ENCODE measurements around the gene SDK2. TPM values are rescaled to one million over a fixed set of nuclear protein-coding genes. Genes with fewer than 3 reads are reported as not detected.

The SDK2 gene
- total RNA-seq, 1 donor from 2014 or later: 12.3 TPM

DNA sequence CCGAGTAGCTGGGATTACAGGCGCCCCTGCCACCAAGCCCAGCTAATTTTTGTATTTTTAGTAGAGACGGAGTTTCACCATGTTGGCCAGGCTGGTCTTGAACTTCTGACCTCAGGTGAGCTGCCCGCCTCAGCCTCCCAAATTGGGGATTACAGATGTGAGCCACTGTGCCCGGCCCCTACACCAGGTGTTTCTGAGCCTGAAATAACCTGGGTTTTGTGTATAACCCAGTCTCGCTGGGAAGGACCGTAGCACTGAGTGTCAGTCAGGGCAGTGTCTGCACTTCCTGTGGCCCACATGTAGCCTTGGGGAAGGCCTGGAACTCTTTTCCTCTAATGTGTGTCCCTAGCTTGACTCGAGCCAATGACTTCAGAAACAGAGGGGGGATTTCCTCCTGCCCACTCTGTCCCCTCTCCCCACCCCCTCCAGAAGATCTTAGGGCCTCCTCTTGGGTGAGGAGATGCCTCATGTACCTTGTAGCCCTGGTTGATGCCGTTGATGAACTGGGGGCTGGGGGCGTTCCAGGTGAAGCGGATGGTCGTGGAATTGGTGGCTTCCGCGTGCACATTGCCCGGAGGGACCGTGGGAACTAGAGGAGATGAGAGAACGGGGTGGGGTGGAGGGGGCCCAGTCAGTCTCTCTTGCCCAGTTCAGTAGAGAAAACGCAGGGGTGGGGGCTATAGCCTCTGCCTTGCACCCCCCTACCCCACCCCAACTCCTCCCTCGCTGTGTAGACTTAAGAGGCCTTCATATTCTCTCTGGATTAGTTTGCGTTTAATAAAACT is 229.9 kb downstream of the SDK2 start:
- no peak overlapping the region for H3K27ac Mint-ChIP-seq (ENCODE audit: unreplicated experiment)
- H3K4me3 Mint-ChIP-seq (ENCODE audit: unreplicated experiment): no peak overlapping the region
- H3K9me3 Mint-ChIP-seq (ENCODE audit: unreplicated experiment): peaks cover 2% of the 10 kb centered on the region
- H3K4me1 Mint-ChIP-seq (ENCODE audit: low read depth, unreplicated experiment): peaks cover 2% of the 10 kb centered on the region
- no peaks in the 10 kb centered on the region for H3K36me3 Mint-ChIP-seq (ENCODE audit: unreplicated experiment)
- no peak for DNase-seq
- H3K27me3 Mint-ChIP-seq (ENCODE audit: unreplicated experiment): peaks cover 3% of the 10 kb centered on the region
- TF ChIP-seq, protein P1, sequence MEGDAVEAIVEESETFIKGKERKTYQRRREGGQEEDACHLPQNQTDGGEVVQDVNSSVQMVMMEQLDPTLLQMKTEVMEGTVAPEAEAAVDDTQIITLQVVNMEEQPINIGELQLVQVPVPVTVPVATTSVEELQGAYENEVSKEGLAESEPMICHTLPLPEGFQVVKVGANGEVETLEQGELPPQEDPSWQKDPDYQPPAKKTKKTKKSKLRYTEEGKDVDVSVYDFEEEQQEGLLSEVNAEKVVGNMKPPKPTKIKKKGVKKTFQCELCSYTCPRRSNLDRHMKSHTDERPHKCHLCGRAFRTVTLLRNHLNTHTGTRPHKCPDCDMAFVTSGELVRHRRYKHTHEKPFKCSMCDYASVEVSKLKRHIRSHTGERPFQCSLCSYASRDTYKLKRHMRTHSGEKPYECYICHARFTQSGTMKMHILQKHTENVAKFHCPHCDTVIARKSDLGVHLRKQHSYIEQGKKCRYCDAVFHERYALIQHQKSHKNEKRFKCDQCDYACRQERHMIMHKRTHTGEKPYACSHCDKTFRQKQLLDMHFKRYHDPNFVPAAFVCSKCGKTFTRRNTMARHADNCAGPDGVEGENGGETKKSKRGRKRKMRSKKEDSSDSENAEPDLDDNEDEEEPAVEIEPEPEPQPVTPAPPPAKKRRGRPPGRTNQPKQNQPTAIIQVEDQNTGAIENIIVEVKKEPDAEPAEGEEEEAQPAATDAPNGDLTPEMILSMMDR (IDR thresholded peaks at IDR 0.05; ENCODE audit: partially characterized antibody, unreplicated experiment): no peak

DNA sequence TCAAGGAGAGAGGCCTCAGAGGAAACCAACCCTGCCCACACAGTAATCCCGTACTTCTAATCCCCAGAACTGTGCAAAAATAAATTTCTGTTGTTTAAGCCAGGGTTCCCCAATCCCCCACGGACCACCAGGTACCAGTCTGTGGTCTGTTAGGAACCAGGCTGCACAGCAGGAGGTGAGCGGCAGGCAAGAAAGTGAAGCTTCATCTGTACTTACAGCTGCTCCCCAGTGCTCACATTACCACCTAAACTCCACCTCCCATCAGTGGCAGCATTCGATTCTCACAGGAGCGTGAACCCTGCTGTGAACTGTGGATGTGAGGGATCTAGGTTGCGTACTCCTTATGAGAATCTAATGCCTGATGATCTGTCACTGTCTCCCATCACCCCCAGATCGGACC is 231.3 kb downstream of the SDK2 start:
- H3K36me3 Mint-ChIP-seq (ENCODE audit: unreplicated experiment): no peaks in the 10 kb centered on the region
- no peak overlapping the region for H3K27ac Mint-ChIP-seq (ENCODE audit: unreplicated experiment)
- TF ChIP-seq, protein P1 (IDR thresholded peaks at IDR 0.05; ENCODE audit: partially characterized antibody, unreplicated experiment): no peak

DNA sequence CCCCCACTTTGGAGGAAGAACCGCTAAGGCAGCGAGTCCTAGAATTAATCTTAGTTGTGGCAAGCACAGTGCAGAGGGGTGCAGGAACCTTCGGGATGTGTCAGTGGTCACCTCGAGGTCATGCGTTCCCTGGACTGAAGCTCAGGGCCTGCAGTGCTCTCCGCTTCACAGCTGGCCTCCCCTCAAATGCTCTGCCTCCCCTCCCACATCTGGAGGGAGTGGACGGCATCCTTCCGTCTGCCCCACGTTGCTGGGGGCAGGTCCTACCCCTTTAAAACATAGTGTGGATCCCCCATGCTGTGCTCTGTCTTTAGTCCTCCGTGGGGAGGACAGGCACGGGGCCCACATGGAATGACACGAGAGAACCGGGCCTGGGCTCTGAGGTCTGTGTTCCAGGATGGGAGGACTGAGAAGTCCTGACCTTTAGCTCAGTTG is 232.9 kb downstream of the SDK2 start:
- TF ChIP-seq, protein P1 (IDR thresholded peaks at IDR 0.05; ENCODE audit: partially characterized antibody, unreplicated experiment): no peak
- H3K4me1 Mint-ChIP-seq (ENCODE audit: low read depth, unreplicated experiment): peaks cover 2% of the 10 kb centered on the region
- peaks cover 3% of the 10 kb centered on the region for H3K27me3 Mint-ChIP-seq (ENCODE audit: unreplicated experiment)
- no peak overlapping the region for H3K27ac Mint-ChIP-seq (ENCODE audit: unreplicated experiment)
- DNase-seq: no peak
- H3K36me3 Mint-ChIP-seq (ENCODE audit: unreplicated experiment): no peaks in the 10 kb centered on the region
- H3K4me3 Mint-ChIP-seq (ENCODE audit: unreplicated experiment): no peak overlapping the region
- peaks cover 2% of the 10 kb centered on the region for H3K9me3 Mint-ChIP-seq (ENCODE audit: unreplicated experiment)

More for the DNA sequence above, 231.3 kb downstream of the SDK2 start:
- Mint-ChIP-seq H3K27me3 (ENCODE audit: unreplicated experiment) (peaks cover 3% of the 10 kb centered on the region), H3K9me3 (ENCODE audit: unreplicated experiment) (peaks cover 2% of the 10 kb centered on the region), H3K4me3 (ENCODE audit: unreplicated experiment) (no peak overlapping the region), H3K4me1 (ENCODE audit: low read depth, unreplicated experiment) (peaks cover 2% of the 10 kb centered on the region)
- DNase-seq: no peak

DNA sequence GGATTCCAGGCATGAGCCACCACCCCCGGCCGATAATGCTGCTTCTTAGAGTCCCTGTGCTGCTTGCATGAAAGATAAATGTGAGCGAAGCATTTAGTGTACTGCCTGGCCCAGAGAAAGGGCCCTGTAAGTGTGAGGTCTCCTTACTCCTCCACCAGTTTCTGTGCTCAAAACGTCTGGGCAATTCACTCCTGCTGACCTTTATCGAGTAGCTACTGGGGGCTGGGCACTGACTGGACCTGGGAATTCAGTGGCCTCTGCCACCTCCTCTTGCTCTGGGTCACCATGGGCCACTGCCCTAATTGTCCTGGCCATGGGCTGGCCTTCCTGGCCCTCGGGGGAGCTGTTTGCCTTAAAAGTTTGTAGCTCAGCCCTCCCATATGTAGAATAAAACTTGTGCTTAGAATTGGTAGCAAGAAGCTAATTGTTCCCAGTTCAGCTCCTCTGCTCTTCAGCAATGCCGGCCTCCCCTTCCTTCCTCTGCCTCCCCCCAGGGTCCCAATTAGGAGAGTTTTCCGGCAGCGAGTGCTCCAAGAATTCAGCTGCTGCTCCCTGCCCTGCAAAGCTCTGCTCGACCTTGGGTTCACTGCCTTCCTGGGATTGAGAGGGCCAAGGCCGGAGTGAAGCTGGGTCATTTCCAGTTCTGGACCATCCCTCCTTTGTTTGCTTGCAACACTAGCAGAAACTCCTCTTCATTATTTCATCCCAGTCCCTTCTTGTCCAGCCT is 233.5 kb downstream of the SDK2 start:
- H3K27me3 Mint-ChIP-seq (ENCODE audit: unreplicated experiment): peaks cover 3% of the 10 kb centered on the region
- H3K4me1 Mint-ChIP-seq (ENCODE audit: low read depth, unreplicated experiment): peaks cover 2% of the 10 kb centered on the region
- H3K4me3 Mint-ChIP-seq (ENCODE audit: unreplicated experiment): no peak overlapping the region
- TF ChIP-seq, protein P1 (IDR thresholded peaks at IDR 0.05; ENCODE audit: partially characterized antibody, unreplicated experiment): no peak
- peaks cover 2% of the 10 kb centered on the region for H3K9me3 Mint-ChIP-seq (ENCODE audit: unreplicated experiment)
- no peak overlapping the region for H3K27ac Mint-ChIP-seq (ENCODE audit: unreplicated experiment)
- no peaks in the 10 kb centered on the region for H3K36me3 Mint-ChIP-seq (ENCODE audit: unreplicated experiment)
- no peak for DNase-seq

DNA sequence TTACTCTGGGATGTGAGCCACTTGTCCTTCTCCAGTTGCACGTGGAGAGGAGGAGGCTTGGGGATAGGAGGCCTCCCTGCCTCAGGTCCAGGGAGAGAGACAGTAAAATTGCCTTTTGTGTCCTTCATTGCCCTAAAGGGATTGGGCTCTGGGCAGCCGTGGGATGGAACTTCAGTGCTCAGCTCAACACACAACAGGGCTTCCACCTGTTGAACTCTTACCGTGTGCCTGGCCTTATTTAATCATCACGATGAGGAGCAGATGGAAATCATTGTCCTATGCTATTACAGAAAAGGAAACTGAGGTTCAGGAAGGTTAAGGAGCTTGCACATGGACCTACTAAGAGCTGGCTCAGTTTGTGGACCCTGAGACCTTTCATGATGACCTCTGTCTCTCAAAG is 240.0 kb downstream of the SDK2 start:
- Mint-ChIP-seq H3K36me3 (ENCODE audit: unreplicated experiment) (no peaks in the 10 kb centered on the region), H3K27ac (ENCODE audit: unreplicated experiment) (no peak overlapping the region), H3K27me3 (ENCODE audit: unreplicated experiment) (no peaks in the 10 kb centered on the region), H3K4me3 (ENCODE audit: unreplicated experiment) (no peak overlapping the region), H3K9me3 (ENCODE audit: unreplicated experiment) (no peaks in the 10 kb centered on the region), H3K4me1 (ENCODE audit: low read depth, unreplicated experiment) (no peaks in the 10 kb centered on the region)
- TF ChIP-seq, protein P1 (IDR thresholded peaks at IDR 0.05; ENCODE audit: partially characterized antibody, unreplicated experiment): no peak
- no peak for DNase-seq

Data from glutamatergic neuron (in vitro differentiated cells).